ENCODE data around the gene NHERF1. TPM values are rescaled to one million over a fixed set of nuclear protein-coding genes. Genes with fewer than 3 reads are reported as not detected.

NHERF1 gene
- total RNA-seq, 1 experiment from 2014 or later, result 75.0 TPM

DNA sequence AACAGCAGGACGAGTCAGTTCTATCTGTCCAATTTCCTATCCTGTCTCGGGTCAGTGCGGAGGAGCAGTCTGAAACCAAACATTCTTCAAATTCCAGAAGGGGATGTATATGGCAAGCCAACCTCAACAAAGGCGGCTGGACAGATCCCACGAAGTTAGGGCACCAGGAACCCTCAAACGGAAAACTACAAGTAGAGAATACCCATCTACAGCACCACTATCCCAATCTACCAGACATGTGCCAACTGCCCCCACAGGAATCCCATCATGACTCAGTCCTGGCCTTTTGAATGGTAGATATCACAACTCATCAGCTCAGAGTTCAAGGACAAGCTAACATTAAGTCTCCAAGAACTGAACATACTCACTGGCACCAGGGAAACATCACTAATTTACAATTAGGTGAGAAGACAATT lies 25.5 kb downstream of the NHERF1 start:
- TF ChIP-seq, protein P1, sequence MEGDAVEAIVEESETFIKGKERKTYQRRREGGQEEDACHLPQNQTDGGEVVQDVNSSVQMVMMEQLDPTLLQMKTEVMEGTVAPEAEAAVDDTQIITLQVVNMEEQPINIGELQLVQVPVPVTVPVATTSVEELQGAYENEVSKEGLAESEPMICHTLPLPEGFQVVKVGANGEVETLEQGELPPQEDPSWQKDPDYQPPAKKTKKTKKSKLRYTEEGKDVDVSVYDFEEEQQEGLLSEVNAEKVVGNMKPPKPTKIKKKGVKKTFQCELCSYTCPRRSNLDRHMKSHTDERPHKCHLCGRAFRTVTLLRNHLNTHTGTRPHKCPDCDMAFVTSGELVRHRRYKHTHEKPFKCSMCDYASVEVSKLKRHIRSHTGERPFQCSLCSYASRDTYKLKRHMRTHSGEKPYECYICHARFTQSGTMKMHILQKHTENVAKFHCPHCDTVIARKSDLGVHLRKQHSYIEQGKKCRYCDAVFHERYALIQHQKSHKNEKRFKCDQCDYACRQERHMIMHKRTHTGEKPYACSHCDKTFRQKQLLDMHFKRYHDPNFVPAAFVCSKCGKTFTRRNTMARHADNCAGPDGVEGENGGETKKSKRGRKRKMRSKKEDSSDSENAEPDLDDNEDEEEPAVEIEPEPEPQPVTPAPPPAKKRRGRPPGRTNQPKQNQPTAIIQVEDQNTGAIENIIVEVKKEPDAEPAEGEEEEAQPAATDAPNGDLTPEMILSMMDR (conservative IDR thresholded peaks at IDR 0.05; ENCODE audit: low read depth, low read length), result no peak
- TF ChIP-seq EZH2phosphoT487 (IDR thresholded peaks at IDR 0.05; ENCODE audit: borderline replicate concordance, low read length) (no peak), EZH2 (IDR thresholded peaks at IDR 0.05; ENCODE audit: low read length, unreplicated experiment) (no peak)
- Histone ChIP-seq H4K20me1 (ENCODE audit: low read length) (no peaks in the 10 kb centered on the region), H3K36me3 (ENCODE audit: low read depth, low read length) (peaks cover 35% of the 10 kb centered on the region), H3K9ac (ENCODE audit: low read length) (no peak overlapping the region), H2AFZ (ENCODE audit: low read length) (no peak overlapping the region), H3K4me1 (ENCODE audit: insufficient read depth, low read length) (peaks cover 20% of the 10 kb centered on the region), H3K4me3 (ENCODE audit: low read length) (no peak overlapping the region), H3K79me2 (ENCODE audit: low read length) (peaks cover 40% of the 10 kb centered on the region), H3K27ac (ENCODE audit: low read length) (no peak overlapping the region), H3K4me2 (ENCODE audit: low read length) (no peak overlapping the region), H3K9me3 (ENCODE audit: low read length) (no peaks in the 10 kb centered on the region), H3F3A (ENCODE audit: low read length, unreplicated experiment) (no peaks in the 10 kb centered on the region), H3K27me3 (ENCODE audit: low read length) (no peaks in the 10 kb centered on the region), H3K9me2 (replicated peaks; ENCODE audit: low read length) (no peaks in the 10 kb centered on the region)
- POLR2A ChIA-PET (ENCODE audit: unreplicated experiment), result no interaction called here
- intact Hi-C loops (cut with micrococcal nuclease), result no loop called here
- CTCF ChIA-PET, result no interaction called here
- DNase-seq (no peak), ATAC-seq (no peak)
- BruUV-seq (replicated peaks), result no TSS peak

GRCh38 chr17:74775409-74776043 lies 27.1 kb downstream of the NHERF1 start:
- Histone ChIP-seq H3K4me1 (ENCODE audit: insufficient read depth, low read length) (peaks cover 20% of the 10 kb centered on the region), H3F3A (ENCODE audit: low read length, unreplicated experiment) (no peaks in the 10 kb centered on the region), H3K27ac (ENCODE audit: low read length) (peak overlapping the region; percentile 53), H2AFZ (ENCODE audit: low read length) (peak overlapping the region; percentile 83), H3K9me2 (replicated peaks; ENCODE audit: low read length) (no peaks in the 10 kb centered on the region), H3K79me2 (ENCODE audit: low read length) (peaks cover 40% of the 10 kb centered on the region), H4K20me1 (ENCODE audit: low read length) (no peaks in the 10 kb centered on the region), H3K4me2 (ENCODE audit: low read length) (peak overlapping the region; percentile 97), H3K27me3 (ENCODE audit: low read length) (no peaks in the 10 kb centered on the region), H3K36me3 (ENCODE audit: low read depth, low read length) (peaks cover 34% of the 10 kb centered on the region), H3K9me3 (ENCODE audit: low read length) (no peaks in the 10 kb centered on the region), H3K4me3 (ENCODE audit: low read length) (peak overlapping the region; percentile 83), H3K9ac (ENCODE audit: low read length) (peak overlapping the region; percentile 94)
- intact Hi-C loops (cut with micrococcal nuclease), result loop anchor here (2.0 kb wide), 1 partner anchor 27 kb away; the partner anchor contains the start of gene NHERF1
- ChIA-PET POLR2A (ENCODE audit: unreplicated experiment) (no interaction called here), CTCF (interaction anchor here (1.0 to 1.2 kb wide), 2 partner anchors 31 to 39 kb away, joined by 3 read pairs; partner anchors contain the start of gene RAB37)
- TF ChIP-seq EZH2phosphoT487 (IDR thresholded peaks at IDR 0.05; ENCODE audit: borderline replicate concordance, low read length) (no peak), EZH2 (IDR thresholded peaks at IDR 0.05; ENCODE audit: low read length, unreplicated experiment) (no peak)
- TF ChIP-seq, protein P1 (conservative IDR thresholded peaks at IDR 0.05; ENCODE audit: low read depth, low read length), result no peak
- TSS peak; percentile 80 for BruUV-seq (replicated peaks)
- DNase-seq (no peak), ATAC-seq (peak; percentile 7; the same call in 1 of the 2 replicates)
